ENCODE results near the gene NRTN. TPM values are rescaled to one million over a fixed set of nuclear protein-coding genes. Genes with fewer than 3 reads are reported as not detected.

Gene NRTN
- total RNA-seq, 1 donor from 2014 or later = 0.40 TPM

DNA sequence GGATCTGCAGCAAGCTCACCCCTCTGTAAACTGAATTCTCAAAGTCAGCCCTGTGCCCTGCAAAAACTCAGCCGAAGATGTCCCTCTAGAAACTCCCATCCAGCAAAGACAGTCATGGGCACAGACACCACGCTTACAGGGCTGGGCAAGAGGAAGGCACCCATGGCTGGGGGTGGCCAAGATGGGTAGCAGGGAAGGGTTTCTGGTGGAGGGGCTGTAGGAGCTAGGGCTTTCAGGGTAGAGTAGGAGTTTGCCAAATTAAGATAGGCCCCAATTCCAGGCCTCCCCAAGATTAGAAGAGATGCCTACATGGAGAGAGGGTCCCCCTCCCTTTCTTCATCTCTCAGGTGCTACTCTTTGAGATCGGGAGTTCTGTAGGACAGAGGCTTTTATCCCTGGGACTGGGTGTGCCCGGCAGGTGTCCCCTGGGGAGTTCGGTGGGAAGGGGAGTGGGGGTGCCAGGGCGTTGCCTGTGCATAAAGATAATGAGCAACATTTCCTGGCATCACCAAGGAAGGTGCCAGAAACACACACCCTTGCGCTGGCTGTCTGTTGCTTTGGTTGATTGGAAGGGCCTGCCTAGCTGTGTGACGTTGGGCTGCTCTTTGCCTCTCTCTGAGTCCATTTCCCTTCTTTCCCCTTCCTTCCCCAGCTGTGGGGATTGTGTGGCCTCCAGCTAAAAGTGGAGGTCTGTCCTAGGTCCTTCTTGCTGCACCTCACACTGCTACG is 9.4 kb downstream of the NRTN start:
- TF ChIP-seq CTCF (IDR thresholded peaks at IDR 0.05) = no peak

GRCh38 chr19:5814852-5815246 is 10.0 kb downstream of the NRTN start:
- H3K36me3 Mint-ChIP-seq (ENCODE audit: unreplicated experiment) = no peaks in the 10 kb centered on the region
- H3K27me3 Mint-ChIP-seq (ENCODE audit: unreplicated experiment) = peaks cover 21% of the 10 kb centered on the region
- no peak overlapping the region for H3K4me3 Mint-ChIP-seq (ENCODE audit: unreplicated experiment)
- no peak for TF ChIP-seq CTCF (IDR thresholded peaks at IDR 0.05)
- no peaks in the 10 kb centered on the region for H3K9me3 Mint-ChIP-seq (ENCODE audit: unreplicated experiment)
- H3K27ac Mint-ChIP-seq (ENCODE audit: unreplicated experiment) = no peak overlapping the region
- no peak for DNase-seq (ENCODE audit: extremely low spot score, unreplicated experiment)
- H3K4me1 Mint-ChIP-seq (ENCODE audit: unreplicated experiment) = no peaks in the 10 kb centered on the region

More for the DNA sequence above, 9.4 kb downstream of the NRTN start:
- peaks cover 21% of the 10 kb centered on the region for H3K27me3 Mint-ChIP-seq (ENCODE audit: unreplicated experiment)
- no peak overlapping the region for H3K27ac Mint-ChIP-seq (ENCODE audit: unreplicated experiment)
- no peaks in the 10 kb centered on the region for H3K36me3 Mint-ChIP-seq (ENCODE audit: unreplicated experiment)
- no peaks in the 10 kb centered on the region for H3K9me3 Mint-ChIP-seq (ENCODE audit: unreplicated experiment)
- DNase-seq (ENCODE audit: extremely low spot score, unreplicated experiment) = no peak
- H3K4me3 Mint-ChIP-seq (ENCODE audit: unreplicated experiment) = no peak overlapping the region
- no peaks in the 10 kb centered on the region for H3K4me1 Mint-ChIP-seq (ENCODE audit: unreplicated experiment)

DNA sequence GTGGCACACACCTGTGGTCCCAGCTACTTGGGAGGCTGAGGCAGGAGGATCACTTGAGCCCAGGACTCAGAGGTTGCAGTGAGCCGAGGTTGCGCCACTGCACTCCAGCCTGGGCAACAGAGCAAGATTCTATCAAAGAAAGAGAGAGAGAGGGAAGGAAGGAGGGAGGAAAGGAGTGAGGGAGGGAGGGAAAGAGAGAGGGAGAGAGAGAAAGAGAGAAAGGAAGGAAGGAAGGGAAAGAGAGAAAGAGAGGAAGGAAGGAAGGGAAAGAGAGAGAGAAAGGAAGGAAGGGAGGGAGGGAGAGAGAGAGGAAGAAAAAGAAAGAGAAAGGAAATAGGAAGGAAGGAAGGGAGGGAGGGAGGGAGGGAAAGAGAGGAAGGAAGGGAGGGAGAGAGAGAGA is 12.4 kb downstream of the NRTN start:
- H3K36me3 Mint-ChIP-seq (ENCODE audit: unreplicated experiment) = no peaks in the 10 kb centered on the region
- DNase-seq (ENCODE audit: extremely low spot score, unreplicated experiment) = no peak

GRCh38 chr19:5818594-5818993 is 13.7 kb downstream of the NRTN start:
- H3K27ac Mint-ChIP-seq (ENCODE audit: unreplicated experiment) = no peak overlapping the region
- no peak for DNase-seq (ENCODE audit: extremely low spot score, unreplicated experiment)
- H3K9me3 Mint-ChIP-seq (ENCODE audit: unreplicated experiment) = no peaks in the 10 kb centered on the region
- H3K4me1 Mint-ChIP-seq (ENCODE audit: unreplicated experiment) = no peaks in the 10 kb centered on the region
- peaks cover 23% of the 10 kb centered on the region for H3K27me3 Mint-ChIP-seq (ENCODE audit: unreplicated experiment)
- no peaks in the 10 kb centered on the region for H3K36me3 Mint-ChIP-seq (ENCODE audit: unreplicated experiment)
- TF ChIP-seq CTCF (IDR thresholded peaks at IDR 0.05) = no peak
- no peak overlapping the region for H3K4me3 Mint-ChIP-seq (ENCODE audit: unreplicated experiment)

More for the DNA sequence above, 12.4 kb downstream of the NRTN start:
- no peak overlapping the region for H3K27ac Mint-ChIP-seq (ENCODE audit: unreplicated experiment)
- H3K4me3 Mint-ChIP-seq (ENCODE audit: unreplicated experiment) = no peak overlapping the region
- peaks cover 23% of the 10 kb centered on the region for H3K27me3 Mint-ChIP-seq (ENCODE audit: unreplicated experiment)
- no peaks in the 10 kb centered on the region for H3K4me1 Mint-ChIP-seq (ENCODE audit: unreplicated experiment)
- H3K9me3 Mint-ChIP-seq (ENCODE audit: unreplicated experiment) = no peaks in the 10 kb centered on the region
- TF ChIP-seq CTCF (IDR thresholded peaks at IDR 0.05) = no peak

DNA sequence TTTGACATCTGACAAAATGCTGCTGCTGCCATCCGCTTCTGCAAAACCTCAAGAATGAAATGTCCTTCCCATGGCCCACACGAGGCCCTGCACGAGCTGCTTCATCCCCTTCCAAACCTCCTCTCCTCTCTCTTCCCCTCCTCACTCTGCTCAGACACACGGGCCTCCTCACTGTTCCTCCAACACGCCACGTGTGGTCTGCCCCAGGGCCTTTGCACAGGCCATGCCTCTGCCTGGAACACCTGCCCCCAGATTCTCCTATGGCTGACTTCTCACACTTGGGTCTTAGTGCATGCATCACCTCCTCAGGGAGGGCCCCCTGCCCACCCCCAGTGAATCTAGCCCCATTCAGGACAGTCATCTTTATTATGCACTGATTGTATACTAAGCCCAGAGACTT is 15.9 kb downstream of the NRTN start:
- TF ChIP-seq CTCF (IDR thresholded peaks at IDR 0.05) = no peak
- Mint-ChIP-seq H3K27ac (ENCODE audit: unreplicated experiment) (no peak overlapping the region), H3K4me3 (ENCODE audit: unreplicated experiment) (no peak overlapping the region), H3K36me3 (ENCODE audit: unreplicated experiment) (no peaks in the 10 kb centered on the region), H3K9me3 (ENCODE audit: unreplicated experiment) (no peaks in the 10 kb centered on the region), H3K4me1 (ENCODE audit: unreplicated experiment) (no peaks in the 10 kb centered on the region), H3K27me3 (ENCODE audit: unreplicated experiment) (peaks cover 18% of the 10 kb centered on the region)
- DNase-seq (ENCODE audit: extremely low spot score, unreplicated experiment) = no peak
